Renal pelvis (tissue), 4 donors: Measurements from ENCODE around the gene LRRC32. TPM values are rescaled to one million over a fixed set of nuclear protein-coding genes. Genes with fewer than 3 reads are reported as not detected.
"Not testable (repeated sequence)": the region's sequence is repeated elsewhere in the genome, so short reads cannot be mapped to it uniquely, and the experiment has no call there.

Source experiments
- DNase-seq: peaks from one replicate; pipeline ENCODE4 v3.0.0-alpha.2; 2013
- polyA plus RNA-seq, 3 donors: library from polyadenylated mRNA; unstranded; fragments of 120-200 nt; gene quantifications; one replicate each; pipeline ENCODE4 v1.2.1, GENCODE V29; 2013; ENCODE audit not compliant: insufficient read length in 3 of 3

The LRRC32 gene
- polyA plus RNA-seq, 3 donors: 54.1 to 68.0 (median 61.4) TPM

GRCh38 chr11:76653674-76654284 lies 16.8 kb downstream of the LRRC32 start:
- DNase-seq: no peak

DNA sequence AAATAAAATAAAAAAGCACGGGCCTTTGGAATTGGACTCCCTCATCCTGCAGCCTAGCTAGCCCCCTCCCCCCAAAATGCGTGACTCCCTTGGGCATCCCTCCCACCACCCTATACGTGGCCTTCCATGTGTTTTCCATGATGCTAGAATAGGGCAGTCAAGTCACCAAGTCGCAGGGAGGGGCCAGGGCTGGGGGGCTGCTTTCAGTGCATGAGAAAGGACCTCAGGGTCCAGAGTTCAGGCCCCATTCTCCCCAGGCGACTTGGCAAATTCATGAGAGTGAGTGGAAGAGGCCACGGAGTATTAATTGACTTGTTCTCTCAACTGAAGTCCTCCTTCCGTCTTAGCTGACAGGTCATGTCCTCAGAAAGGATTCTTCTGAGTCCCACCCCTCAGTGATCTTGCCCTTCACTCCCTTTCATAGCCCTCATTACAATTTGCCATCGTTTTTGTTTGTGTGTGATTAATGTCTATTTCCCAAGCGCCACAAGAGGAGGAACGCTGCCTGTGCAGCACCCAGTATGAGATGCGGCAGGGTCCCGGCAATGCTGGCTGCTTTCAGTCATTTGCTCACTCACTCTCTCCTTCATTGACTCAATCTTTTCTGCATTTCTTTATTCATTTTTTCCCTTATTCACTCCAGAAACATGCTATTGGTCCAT lies 17.4 kb downstream of the LRRC32 start:
- no peak for DNase-seq

DNA sequence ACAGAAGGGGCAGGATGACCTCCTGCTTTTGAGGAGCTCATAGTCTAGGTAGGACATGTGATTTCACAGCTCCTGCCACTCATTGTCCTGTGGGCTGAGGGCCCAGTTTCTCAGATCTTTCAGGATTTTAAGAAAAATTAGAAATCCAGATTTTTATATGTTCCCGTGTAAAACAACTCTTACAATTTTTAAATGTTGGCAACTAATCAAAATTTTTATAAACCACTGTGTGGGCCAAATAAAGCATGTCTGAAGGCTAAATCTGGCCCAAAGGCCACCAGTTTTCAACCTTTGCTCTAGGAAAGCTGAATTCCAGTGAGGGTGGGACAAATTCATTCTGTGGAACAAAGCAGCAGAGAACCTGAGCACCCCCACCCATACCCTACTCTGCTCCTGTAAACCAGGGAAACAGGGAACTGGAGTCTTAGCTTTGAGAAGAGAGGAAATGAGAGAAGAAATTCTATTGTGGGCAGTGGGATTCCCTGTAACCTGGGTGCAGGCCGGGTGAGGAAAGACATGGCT lies 20.6 kb downstream of the LRRC32 start:
- no peak for DNase-seq

DNA sequence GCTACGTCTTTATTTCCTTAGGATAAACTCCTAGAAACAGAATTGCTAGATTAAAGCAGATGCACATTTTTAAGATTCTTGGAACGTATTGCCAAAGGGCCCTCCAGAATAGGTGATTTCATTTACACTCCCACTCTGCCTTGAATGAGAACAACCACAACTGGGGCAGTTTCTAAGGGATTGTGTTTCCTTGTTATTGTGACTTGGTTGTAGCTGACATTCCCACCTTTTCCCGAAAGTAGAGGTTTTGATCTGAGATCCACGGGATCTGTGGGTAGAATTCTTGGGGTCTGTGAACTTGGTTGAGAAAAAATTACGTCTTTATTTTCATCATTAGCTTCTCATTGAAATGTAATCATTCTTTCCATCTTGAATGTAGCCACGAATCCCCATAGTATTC lies 21.5 kb downstream of the LRRC32 start:
- no peak for DNase-seq

GRCh38 chr11:76648061-76648460 lies 22.5 kb downstream of the LRRC32 start:
- no peak for DNase-seq

- DNase-seq: no peak
These were observed 23.5 kb downstream of the LRRC32 start for GRCh38 chr11:76646882-76647534.

- no peak for DNase-seq
These were observed 26.0 kb downstream of the LRRC32 start for GRCh38 chr11:76644591-76644990.

DNA sequence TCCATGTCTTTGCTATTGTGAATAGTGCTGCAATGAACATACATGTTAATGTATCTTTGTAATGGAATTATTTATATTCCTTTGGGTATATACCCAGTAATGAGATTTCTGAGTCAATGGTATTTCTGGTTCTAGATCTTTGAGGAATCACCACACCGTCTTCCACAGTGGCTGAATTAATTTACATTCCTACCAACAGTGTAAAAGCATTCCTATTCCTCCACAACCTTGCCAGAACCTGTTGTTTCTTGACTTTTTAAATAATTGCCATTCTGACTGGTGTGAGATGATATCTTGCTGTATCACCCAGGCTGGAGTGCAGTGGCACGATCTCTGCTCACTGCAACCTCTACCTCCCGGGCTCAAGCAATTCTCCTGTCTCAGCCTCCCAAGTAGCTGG lies 26.8 kb downstream of the LRRC32 start:
- not testable (repeated sequence) for DNase-seq

GRCh38 chr11:76642341-76642740 lies 28.2 kb downstream of the LRRC32 start:
- DNase-seq: no peak

GRCh38 chr11:76641905-76642304 lies 28.6 kb downstream of the LRRC32 start:
- DNase-seq: no peak

DNA sequence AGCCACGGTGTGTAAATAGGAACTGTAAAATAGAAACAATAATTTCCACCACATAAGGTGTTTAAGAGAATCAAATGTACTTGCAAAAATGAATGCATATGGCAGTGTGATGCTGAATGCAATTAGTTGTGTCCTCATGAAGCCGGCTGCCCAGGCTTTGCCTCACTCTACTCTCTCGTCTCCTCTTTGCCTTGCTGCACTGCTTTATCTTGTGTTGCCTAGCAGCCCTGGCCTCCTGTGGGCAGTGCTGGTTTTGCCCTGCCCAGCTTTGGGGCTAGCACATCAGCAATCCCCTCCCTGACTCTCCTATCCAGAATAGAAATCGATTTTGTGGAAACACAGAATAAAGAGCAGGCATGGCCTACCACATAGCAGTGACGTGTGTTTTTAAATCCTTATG lies 30.0 kb downstream of the LRRC32 start:
- DNase-seq: no peak

DNA sequence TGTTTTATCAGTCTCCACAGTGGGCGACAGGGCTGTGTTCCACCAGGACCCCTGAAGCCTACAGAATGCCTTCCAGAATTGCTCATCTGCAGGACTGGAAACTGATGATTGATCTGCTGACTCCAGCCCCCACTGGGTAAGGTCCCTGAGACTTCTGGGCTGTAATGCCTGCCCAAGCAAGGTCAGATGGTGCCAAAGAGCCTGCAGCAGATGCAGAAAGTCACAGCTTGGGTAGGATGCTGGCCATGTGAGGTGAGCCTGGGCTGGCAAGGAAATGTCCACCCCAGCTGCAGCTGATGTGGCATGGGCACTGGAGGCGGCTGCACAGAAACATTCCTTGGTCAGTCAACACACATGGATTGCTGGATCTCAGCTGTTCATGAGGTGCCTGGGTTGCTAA lies 30.9 kb downstream of the LRRC32 start:
- no peak for DNase-seq

DNA sequence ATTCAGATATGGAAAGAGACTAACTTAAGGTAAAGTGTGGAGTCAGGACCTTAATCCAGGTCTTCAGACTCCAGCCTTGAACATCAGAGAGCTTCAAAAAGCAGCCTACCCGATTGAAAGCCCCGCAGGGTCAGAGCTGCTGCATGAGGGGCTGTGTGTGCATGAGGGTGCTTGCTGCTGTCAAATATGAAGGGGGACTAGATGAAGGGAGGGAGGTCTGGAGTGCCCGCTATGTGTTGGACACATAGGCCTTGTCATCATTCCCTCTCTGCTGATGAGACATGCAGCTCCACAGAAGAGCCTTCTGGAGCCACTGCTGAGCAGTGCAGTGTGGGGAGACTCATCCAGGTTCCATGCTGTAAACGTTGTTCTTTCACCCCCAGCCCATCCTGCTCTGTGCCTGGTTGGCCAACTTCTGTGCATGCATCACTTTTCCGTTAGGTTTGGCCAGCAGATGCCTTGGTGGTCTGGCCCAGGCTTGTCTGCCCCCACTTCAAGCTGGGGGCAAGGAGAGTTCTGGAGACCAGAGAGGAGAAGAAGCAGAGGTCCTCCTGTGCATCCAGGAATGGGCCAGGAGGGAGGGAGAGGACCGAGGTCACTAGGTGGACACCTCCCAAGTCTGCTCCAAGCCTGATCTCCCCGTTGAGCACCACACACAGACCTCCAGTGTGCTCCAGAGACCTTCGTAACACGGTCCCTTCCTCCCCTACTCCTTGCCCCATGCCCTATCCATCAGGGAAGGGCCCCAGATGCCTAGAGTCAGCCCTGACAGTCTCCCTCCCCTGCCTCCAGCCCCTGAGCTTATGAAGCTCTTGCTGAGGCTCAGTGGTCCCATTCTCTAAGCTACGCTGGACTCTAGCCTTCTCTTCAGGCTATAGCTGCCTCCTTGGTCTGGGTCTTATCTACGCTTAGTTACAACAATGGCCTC lies 32.0 kb downstream of the LRRC32 start:
- no peak for DNase-seq

DNA sequence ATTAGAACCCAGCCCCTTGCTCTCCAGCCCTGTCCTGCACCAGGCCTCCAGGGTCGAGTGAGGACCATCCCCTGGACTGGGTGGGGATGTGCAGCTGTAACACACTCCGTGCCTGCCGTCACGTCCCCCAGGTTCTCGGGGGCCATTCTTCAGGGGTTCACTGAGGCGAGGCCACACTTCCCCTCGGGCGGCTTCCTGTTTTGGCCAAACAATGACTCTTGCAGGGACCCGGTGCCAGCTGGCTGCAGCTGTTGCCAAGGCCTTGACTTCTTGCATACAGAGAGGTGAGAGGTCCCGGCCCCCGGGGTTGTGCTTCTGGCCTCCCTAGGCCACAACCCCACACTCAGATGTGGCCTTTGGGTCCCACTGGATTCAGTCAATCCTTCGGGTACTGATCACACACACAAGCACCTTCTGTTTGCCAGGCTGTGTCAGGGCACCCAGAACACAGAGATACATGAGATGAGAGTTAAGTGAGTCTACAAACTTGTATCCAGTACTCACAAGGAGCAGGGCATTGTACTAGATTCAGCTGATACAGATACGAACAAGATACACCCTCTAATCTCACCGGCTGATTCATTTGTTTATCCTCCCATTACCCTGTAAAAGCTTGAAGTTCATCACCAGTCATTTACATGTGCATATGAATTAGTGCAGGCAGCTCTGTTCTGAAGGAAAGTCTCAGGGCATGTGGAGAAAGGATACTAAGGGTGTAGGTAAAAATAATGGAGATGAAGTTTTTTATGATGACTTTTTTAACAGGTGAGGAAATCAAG lies 32.9 kb downstream of the LRRC32 start:
- DNase-seq: no peak

DNA sequence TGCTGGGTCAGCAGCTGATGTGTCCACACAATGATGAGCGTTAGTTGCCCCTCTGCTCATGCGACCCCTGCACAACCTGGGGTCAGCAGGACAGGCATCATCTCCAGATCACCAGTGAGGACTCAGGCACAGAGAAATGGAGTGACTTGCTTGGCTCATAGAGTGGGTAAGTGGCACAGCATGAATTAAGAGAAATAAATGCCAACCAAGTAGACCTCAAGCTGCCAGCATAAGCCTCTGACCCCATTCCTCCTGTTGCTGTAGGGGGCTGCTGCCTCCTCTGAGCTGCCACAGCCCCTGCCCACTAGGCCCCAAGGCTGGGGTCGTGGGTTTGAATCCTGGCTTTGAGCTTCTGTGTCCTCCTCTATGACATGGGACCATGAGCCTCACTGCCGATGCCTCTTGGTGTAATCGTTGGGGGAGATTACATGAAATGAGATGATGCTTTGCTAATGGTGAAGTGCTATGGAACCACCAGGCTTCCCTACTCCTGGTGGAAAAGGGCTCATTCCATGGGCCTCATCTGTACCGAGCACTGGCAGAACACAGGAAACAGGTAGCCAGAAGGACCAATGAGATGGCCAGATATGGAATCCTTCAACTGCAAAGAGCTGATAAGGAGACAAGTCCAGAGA lies 33.6 kb downstream of the LRRC32 start:
- no peak for DNase-seq

DNA sequence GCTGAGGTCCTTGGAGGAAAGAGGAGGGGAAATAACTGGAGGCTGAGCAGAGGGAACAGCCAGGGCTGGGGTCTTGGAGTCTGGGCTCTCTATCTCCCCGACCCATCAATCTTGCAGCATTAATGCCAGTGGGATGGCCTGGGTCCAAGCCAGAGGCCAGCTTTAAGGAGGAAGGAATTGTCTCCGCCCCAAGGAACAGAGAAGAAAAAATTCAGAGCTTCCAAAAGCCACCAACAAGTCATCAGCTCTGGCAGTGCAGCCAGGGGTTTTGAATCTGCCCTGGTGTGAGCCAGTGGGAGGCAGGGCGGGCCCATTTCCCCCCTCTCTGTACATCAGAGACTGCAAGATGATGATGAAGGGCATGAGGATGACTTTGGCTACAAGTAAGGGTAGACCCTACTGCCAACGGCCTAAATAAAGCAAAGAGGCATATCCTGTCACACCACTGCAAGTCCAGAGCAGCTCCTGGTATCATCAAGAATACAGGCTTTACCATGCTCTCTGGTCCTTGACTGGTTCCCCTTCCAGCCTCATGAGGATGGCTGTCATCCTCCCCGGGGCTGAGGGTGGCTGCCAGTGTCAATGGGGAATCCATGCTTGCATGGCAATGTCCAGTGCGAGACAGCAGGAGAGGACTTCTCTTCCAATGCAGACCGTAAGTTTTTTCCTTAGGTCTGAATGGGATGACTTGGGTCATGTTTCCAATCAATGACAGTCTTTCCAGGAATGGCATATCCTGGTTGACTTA lies 34.4 kb downstream of the LRRC32 start:
- no peak for DNase-seq

DNA sequence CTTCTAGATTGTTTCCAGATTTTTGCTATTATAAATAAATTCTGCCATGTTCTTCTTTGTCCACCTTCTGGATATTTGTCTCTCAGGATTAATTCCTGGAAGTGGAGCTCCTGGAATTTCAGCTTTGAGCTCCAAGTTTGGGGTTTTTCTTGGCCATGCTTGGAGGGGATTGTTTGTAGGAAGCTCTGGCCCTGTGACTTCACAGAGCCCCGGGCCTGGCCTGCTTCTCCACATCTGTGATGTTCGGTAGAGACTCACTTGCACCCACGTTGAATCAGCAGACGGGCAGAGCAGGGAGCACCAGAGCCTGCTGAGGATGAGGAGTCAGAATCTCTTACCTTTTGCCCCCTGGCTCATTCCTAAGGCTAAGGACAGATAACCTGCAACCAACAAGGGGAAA lies 35.7 kb downstream of the LRRC32 start:
- no peak for DNase-seq

GRCh38 chr11:76632492-76632891 lies 38.1 kb downstream of the LRRC32 start:
- DNase-seq: no peak

DNA sequence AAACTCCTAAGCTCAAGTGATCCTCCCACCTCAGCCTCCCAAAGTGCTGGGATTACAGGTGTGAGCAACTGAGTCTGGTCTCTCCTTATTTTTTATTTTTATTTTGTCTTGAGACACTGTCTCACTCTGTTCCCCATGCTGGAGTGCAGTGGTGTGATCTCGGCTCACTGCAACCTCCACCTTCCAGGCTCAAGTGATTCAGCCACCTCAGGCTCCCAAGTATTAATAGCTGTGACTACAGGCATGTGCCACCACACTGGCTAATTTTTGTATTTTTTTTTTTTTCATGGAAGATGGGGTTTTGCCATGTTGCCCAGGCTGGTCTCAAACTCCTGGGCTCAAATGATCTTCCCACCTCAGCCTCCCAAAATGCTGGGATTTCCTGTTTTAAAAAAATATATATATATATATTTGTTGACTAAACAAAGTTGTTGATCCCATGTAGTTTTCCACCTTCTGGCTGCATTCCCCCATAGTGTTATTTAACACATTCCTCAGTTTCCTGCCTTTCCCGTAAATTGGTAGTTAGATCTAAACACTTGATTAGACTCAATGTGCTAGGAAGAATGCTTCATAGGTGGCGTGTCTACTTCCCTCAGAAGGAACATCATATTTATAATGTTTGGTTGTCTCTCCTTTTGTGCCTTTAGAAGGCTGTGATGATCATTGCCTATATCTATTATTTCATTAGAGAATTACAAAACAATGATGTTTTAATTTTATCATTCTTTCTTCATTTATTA lies 38.8 kb downstream of the LRRC32 start:
- no peak for DNase-seq
